Keratinocyte (primary cell): ENCODE data around the gene SHKBP1. TPM values are rescaled to one million over a fixed set of nuclear protein-coding genes. Genes with fewer than 3 reads are reported as not detected.

ENCODE experiments used
- DNase-seq: peaks from one replicate; pipeline ENCODE4 v3.0.0-alpha.2; 2011; ENCODE audit warnings: low read depth, missing footprints, low spot score
- FAIRE-seq: peaks from 2 replicates; lab custom pipeline; 2011; peaks lifted over from hg19 to GRCh38; lab: Jason Lieb, UNC
- H2AFZ ChIP-seq: 2 replicates; pipeline ENCODE4 v1.6.0; 2012; ENCODE audit warnings: low read length, control low read depth, inconsistent platforms; ENCODE audit not compliant: control insufficient read depth
- H3K27ac ChIP-seq: 2 replicates; pipeline ENCODE4 v1.5.1; 2011; ENCODE audit warnings: low read length; ENCODE audit not compliant: control insufficient read depth, insufficient read depth
- H3K27me3 ChIP-seq: 3 replicates; pipeline ENCODE4 v1.6.0; 2011; ENCODE audit warnings: low read length; ENCODE audit not compliant: control insufficient read depth, insufficient read depth; ENCODE audit errors: extremely low read depth
- H3K36me3 ChIP-seq, 2 experiments: 2 replicates in 1 of 2; 3 replicates in 1 of 2; pipeline ENCODE4 v1.5.1; 2011; ENCODE audit warnings: low read length in 2 of 2, mild to moderate bottlenecking in 1 of 2; ENCODE audit not compliant: control insufficient read depth in 2 of 2, insufficient read depth in 2 of 2; ENCODE audit errors: extremely low read depth in 1 of 2
- H3K4me1 ChIP-seq: 3 replicates; pipeline ENCODE4 v1.5.1; 2011; ENCODE audit warnings: low read length; ENCODE audit not compliant: control insufficient read depth, insufficient read depth; ENCODE audit errors: extremely low read depth
- H3K4me2 ChIP-seq: 3 replicates; pipeline ENCODE4 v1.6.0; 2011; ENCODE audit warnings: low read depth, low read length; ENCODE audit not compliant: control insufficient read depth, insufficient read depth; ENCODE audit errors: extremely low read depth
- H3K4me3 ChIP-seq, 3 experiments: fragments of 200-600 bp in 1 of 3; sonication (generic) in 1 of 3; 2 replicates in 2 of 3; 3 replicates in 1 of 3; pipeline ENCODE4 v1.5.1; 2011 to 2016; ENCODE audit warnings: low read length in 3 of 3, mild to moderate bottlenecking in 3 of 3, control low read depth in 2 of 3, inconsistent platforms in 1 of 3, low read depth in 1 of 3, mixed read lengths in 1 of 3, mixed run types in 1 of 3, moderate library complexity in 1 of 3; ENCODE audit not compliant: control insufficient read depth in 2 of 3, insufficient read depth in 2 of 3; ENCODE audit errors: extremely low read depth in 1 of 3
- H3K79me2 ChIP-seq: 2 replicates; pipeline ENCODE4 v1.6.0; 2012; ENCODE audit warnings: low read length; ENCODE audit not compliant: control insufficient read depth, insufficient read depth
- H3K9ac ChIP-seq: 3 replicates; pipeline ENCODE4 v1.6.0; 2011; ENCODE audit warnings: low read length; ENCODE audit not compliant: control insufficient read depth, insufficient read depth; ENCODE audit errors: extremely low read depth
- H3K9me1 ChIP-seq: 3 replicates; pipeline ENCODE4 v1.6.0; 2011; ENCODE audit warnings: low read length; ENCODE audit not compliant: control insufficient read depth, insufficient read depth; ENCODE audit errors: extremely low read depth
- H3K9me3 ChIP-seq: 2 replicates; pipeline ENCODE4 v1.5.1; 2012; ENCODE audit warnings: low read depth, low read length; ENCODE audit not compliant: control insufficient read depth
- H4K20me1 ChIP-seq: 3 replicates; pipeline ENCODE4 v1.6.0; 2011; ENCODE audit warnings: low read length; ENCODE audit not compliant: control insufficient read depth, insufficient read depth; ENCODE audit errors: extremely low read depth
- CTCF ChIP-seq, 3 experiments: IDR thresholded peaks in 1 of 3; conservative IDR thresholded peaks in 1 of 3; optimal IDR thresholded peaks in 1 of 3; 2 replicates in 2 of 3; 3 replicates in 1 of 3; pipeline versions ENCODE3 to v1.5.1; 2011; ENCODE audit warnings: low read length in 3 of 3, mild to moderate bottlenecking in 3 of 3, moderate library complexity in 2 of 3, control low read depth in 1 of 3, inconsistent platforms in 1 of 3; ENCODE audit not compliant: insufficient read depth in 2 of 3; ENCODE audit errors: extremely low read depth in 1 of 3
- EZH2 ChIP-seq: IDR thresholded peaks from one replicate; pipeline ENCODE4 v1.6.1; 2012; ENCODE audit warnings: inconsistent platforms, mild to moderate bottlenecking, low read length, moderate library complexity
- dilution Hi-C: fragments of 300-500 bp; cut with MboI; formaldehyde crosslinking; loops from one replicate; pipeline ENCODE4 v1.7.0; 2020; ENCODE audit warnings: low sequenced_read_pairs; ENCODE audit not compliant: extremely low pct_ligation_motif_present
- polyA plus RNA-seq, 5 experiments: library from polyadenylated mRNA; depleted of rRNA in 3 of 5; stranded (reverse) in 3 of 5; stranded (forward) in 1 of 5; unstranded in 1 of 5; fragments of >200 nt; gene quantifications; 1 replicate in 1 of 5; 2 replicates in 3 of 5; 3 replicates in 1 of 5; pipeline versions ENCODE4 v1.2.1 to v1.2.3, GENCODE V29; 2011 to 2012; ENCODE audit warnings: missing spikeins in 2 of 5, low read depth in 1 of 5, low replicate concordance in 1 of 5

The SHKBP1 gene
- polyA plus RNA-seq, 1 donor (not counting 4 experiments of a cell fraction or from before 2014, with no cell fraction given), result 20.2 TPM

GRCh38 chr19:40594657-40595091 is 18.0 kb downstream of the SHKBP1 start:
- dilution Hi-C loops, result no loop called here
- Histone ChIP-seq H3K4me2 (peak overlapping the region; percentile 16), H3K9me3 (no peaks in the 10 kb centered on the region), H3K36me3 (no peaks in the 10 kb centered on the region), H3K9me1 (no peaks in the 10 kb centered on the region), H3K27me3 (peaks cover 27% of the 10 kb centered on the region), H3K27ac (no peak overlapping the region), H3K4me1 (peaks cover 8% of the 10 kb centered on the region), H3K9ac (no peak overlapping the region), H3K4me3 (no peak overlapping the region), H2AFZ (peak overlapping the region; percentile 6), H3K79me2 (no peaks in the 10 kb centered on the region), H4K20me1 (no peaks in the 10 kb centered on the region)
- TF ChIP-seq EZH2 (no peak), CTCF (optimal IDR thresholded peaks at IDR 0.05 in 1 of 3, IDR thresholded peaks at IDR 0.05 in 1 of 3, conservative IDR thresholded peaks at IDR 0.05 in 1 of 3; ENCODE audit: extremely low read depth in 1 of 3, insufficient read depth in 2 of 3, low read length in 3 of 3) (peak; percentile 25 to 44 (median 34))
- no peak for DNase-seq
- no peak for FAIRE-seq

GRCh38 chr19:40596608-40597328 is 20.1 kb downstream of the SHKBP1 start:
- no peak overlapping the region for H3K4me2 ChIP-seq
- H3K4me3 ChIP-seq, result no peak overlapping the region
- no peaks in the 10 kb centered on the region for H3K9me3 ChIP-seq
- dilution Hi-C loops, result no loop called here
- H3K27ac ChIP-seq, result no peak overlapping the region
- peaks cover 40% of the 10 kb centered on the region for H3K27me3 ChIP-seq
- no peaks in the 10 kb centered on the region for H4K20me1 ChIP-seq
- TF ChIP-seq EZH2 (peak; percentile 11), CTCF (optimal IDR thresholded peaks at IDR 0.05 in 1 of 3, IDR thresholded peaks at IDR 0.05 in 1 of 3, conservative IDR thresholded peaks at IDR 0.05 in 1 of 3; ENCODE audit: extremely low read depth in 1 of 3, insufficient read depth in 2 of 3, low read length in 3 of 3) (no peak)
- DNase-seq (no peak), FAIRE-seq (no peak)
- no peaks in the 10 kb centered on the region for H3K9me1 ChIP-seq
- H2AFZ ChIP-seq, result no peak overlapping the region
- H3K4me1 ChIP-seq, result peaks cover 23% of the 10 kb centered on the region
- H3K79me2 ChIP-seq, result no peaks in the 10 kb centered on the region
- no peaks in the 10 kb centered on the region for H3K36me3 ChIP-seq
- H3K9ac ChIP-seq, result no peak overlapping the region
